Motor neuron (in vitro differentiated cells): ENCODE measurements around the gene KDM4C. TPM values are rescaled to one million over a fixed set of nuclear protein-coding genes. Genes with fewer than 3 reads are reported as not detected.

Experiments
- ATAC-seq, 8 experiments: fragments of 200-7000 bp; cut with Tn5 transposase; replicated peaks in 6 of 8; 2 replicates each; pipeline ENCODE4 v1.8.0; 2021; ENCODE audit warnings: mild to moderate bottlenecking in 8 of 8, moderate library complexity in 8 of 8
- H3K27ac ChIP-seq, 2 donors: fragments of 250-450 bp; sonication (Bioruptor Pico); 2 replicates each; pipeline ENCODE4 v1.9.0; 2021; ENCODE audit warnings: antibody characterized with exemption in 2 of 2, mild to moderate bottlenecking in 2 of 2, moderate library complexity in 1 of 2
- H3K4me1 ChIP-seq, 2 donors: fragments of 250-450 bp; sonication (Bioruptor Pico); replicated peaks in 1 of 2; 2 replicates each; pipeline ENCODE4 v1.6.1; 2021; ENCODE audit warnings: antibody characterized with exemption in 2 of 2, mild to moderate bottlenecking in 2 of 2, moderate library complexity in 1 of 2
- H3K4me3 ChIP-seq, 5 donors: fragments of 250-450 bp; sonication (Bioruptor Pico); 2 replicates each; pipeline ENCODE4 v1.9.0; 2021; ENCODE audit warnings: antibody characterized with exemption in 5 of 5, mild to moderate bottlenecking in 5 of 5, moderate library complexity in 4 of 5
- WGBS, 10 experiments: fragments of 450-650 bp; shearing (Covaris generic); methylation state at CpG; one replicate each; pipeline ENCODE4 v1.0.0; 2022; 5-methylcytosine and 5-hydroxymethylcytosine counted together
- in situ Hi-C, 9 experiments: fragments of 400-800 bp; cut with MboI; loops; one replicate each; pipeline ENCODE4 v1.15.0; 2021; ENCODE audit warnings: low sequenced_read_pairs in 9 of 9, low pct_unique_long_range_greater_than_20kb in 2 of 9; ENCODE audit not compliant: unreplicated experiment in 9 of 9
- total RNA-seq, 8 experiments: library from RNA; unstranded; fragments of 300-600 nt; gene quantifications; 2 replicates each; pipeline versions ENCODE4 v1.2.3 to v1.2.4, GENCODE V29; 2022

KDM4C gene
- total RNA-seq, 8 experiments from 2014 or later = 11.4 to 61.4 (median 25.6) TPM

DNA sequence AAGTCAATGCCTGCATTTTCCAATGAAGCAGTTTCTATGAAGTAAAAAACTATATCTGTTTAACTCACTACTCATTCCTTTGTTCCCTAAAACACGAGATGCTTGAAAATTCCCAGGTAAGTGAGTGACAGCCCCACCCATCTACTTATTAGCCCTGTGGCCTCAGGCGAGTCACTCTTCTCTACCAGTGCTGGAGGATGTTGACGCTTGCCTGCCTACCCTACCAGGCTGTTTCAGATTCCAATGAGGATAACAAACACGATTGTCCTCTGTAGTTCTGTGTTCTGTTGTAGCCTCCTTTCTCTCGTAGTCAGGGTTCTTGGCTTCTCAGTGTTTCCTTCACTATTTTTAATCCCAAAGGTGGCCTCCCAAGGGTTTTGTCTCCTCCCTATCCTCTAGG lies 388.8 kb downstream of the KDM4C start:
- ATAC-seq = peak in 2 of 8 experiments; percentile 27 to 40
- in situ Hi-C loops = no loop called here
- no peak overlapping the region for H3K4me3 ChIP-seq
- no peak overlapping the region for H3K27ac ChIP-seq
- 17 to 83% (median 67%) methylated on average over 1 to 5 of the region's 5 CpGs; no CpG with 5 or more reads in 1 of the 10 experiments for WGBS, 10 experiments
- peaks cover 0 to 13% of the 10 kb centered on the region in 2 donors for H3K4me1 ChIP-seq

DNA sequence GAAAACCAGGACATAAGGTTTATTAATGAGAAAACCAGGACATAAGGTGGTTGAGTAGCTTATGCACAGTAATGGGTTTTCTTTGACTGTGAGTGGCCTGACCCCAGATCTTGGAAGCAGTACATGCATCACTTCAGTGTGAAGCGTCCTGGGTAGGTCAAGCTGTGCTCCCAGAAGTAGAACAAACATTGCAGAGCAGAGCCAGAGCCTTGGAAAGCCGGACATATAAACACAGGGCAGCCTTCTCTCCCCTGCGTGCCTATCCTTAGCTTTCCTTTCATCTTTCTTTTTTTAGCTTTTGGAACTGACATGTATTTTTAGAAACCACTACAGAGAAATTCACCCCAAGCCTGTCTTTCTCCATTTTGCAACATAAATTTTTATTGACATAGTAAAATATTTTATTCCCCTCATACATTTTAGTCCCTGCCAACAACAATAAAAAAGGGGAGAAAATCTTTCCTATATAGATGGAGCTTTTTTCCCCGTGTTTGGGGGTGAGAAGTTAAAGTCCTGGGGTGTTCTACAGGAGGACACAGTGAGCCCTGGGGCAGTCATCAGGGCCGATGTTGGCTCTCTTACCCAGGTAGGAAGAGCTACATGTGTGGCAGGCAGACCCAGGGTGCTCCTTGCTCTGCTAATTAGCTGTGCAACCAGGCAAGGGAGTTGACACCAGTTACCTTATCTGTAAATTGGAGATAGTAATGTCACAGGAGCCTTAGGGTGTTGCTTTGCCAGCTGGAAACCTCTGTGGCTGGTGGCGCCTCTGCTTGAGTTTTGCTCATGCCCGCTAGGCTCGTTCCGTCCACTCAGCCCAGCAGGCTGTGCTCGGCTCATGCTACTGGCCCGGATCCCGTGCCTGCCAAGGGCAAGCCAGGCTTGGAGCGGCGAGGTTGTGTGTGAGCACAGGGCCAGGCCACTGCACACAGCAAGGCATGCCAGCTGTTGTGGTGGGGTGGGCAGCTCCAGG lies 389.6 kb downstream of the KDM4C start:
- WGBS, 10 experiments = 51 to 93% (median 86%) methylated on average over 3 to 10 of the region's 14 CpGs; no CpG with 5 or more reads in 1 of the 10 experiments
- Histone ChIP-seq H3K4me1 (peaks cover 0 to 13% of the 10 kb centered on the region in 2 donors), H3K4me3 (no peak overlapping the region), H3K27ac (no peak overlapping the region)
- ATAC-seq = peak in 5 of 8 experiments; percentile 35 to 63 (median 46)
- in situ Hi-C loops = no loop called here

- no peak for ATAC-seq
- in situ Hi-C loops = no loop called here
- H3K27ac ChIP-seq = no peak overlapping the region
- no peak overlapping the region for H3K4me3 ChIP-seq
- H3K4me1 ChIP-seq = peaks cover 0 to 13% of the 10 kb centered on the region in 2 donors
- WGBS, 10 experiments = 80 to 100% (median 100%) methylated on average over 1 to 5 of the region's 7 CpGs; no CpG with 5 or more reads in 3 of the 10 experiments
Measured at GRCh38 chr9:7148243-7148765, 390.5 kb downstream of the KDM4C start.

DNA sequence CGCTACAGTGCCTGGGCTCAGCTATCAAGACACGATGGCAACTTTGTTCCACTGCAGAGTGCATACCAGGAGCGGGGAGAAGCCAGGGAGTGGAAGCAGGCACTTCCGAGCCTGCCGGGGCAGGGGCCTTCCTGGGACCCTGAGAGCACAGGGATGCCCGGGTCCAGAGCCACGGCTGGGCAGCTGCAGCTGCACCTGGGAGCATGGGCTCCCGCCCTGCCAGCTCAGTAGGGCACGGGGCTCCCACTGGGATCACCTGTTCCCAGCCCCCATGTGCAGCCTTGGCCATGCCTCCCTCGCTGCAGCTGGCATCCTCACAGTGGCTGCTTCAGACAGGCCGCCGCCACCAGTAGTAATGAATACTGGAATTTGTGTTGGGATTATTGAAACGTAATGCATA lies 391.5 kb downstream of the KDM4C start:
- no peak for ATAC-seq
- 82 to 100% (median 90%) methylated on average over 1 to 6 of the region's 13 CpGs; no CpG with 5 or more reads in 4 of the 10 experiments for WGBS, 10 experiments
- no peak overlapping the region for H3K27ac ChIP-seq
- peaks cover 0 to 13% of the 10 kb centered on the region in 2 donors for H3K4me1 ChIP-seq
- in situ Hi-C loops = no loop called here
- H3K4me3 ChIP-seq = no peak overlapping the region

- no peak overlapping the region for H3K27ac ChIP-seq
- peaks cover 0 to 13% of the 10 kb centered on the region in 2 donors for H3K4me1 ChIP-seq
- WGBS, 10 experiments = 17 to 100% (median 89%) methylated on average over 1 to 6 of the region's 8 CpGs; no CpG with 5 or more reads in 3 of the 10 experiments
- ATAC-seq = peak in 3 of 8 experiments; percentile 39 to 76 (median 46)
- in situ Hi-C loops = no loop called here
- H3K4me3 ChIP-seq = no peak overlapping the region
Measured at GRCh38 chr9:7150153-7150890, 392.5 kb downstream of the KDM4C start.

DNA sequence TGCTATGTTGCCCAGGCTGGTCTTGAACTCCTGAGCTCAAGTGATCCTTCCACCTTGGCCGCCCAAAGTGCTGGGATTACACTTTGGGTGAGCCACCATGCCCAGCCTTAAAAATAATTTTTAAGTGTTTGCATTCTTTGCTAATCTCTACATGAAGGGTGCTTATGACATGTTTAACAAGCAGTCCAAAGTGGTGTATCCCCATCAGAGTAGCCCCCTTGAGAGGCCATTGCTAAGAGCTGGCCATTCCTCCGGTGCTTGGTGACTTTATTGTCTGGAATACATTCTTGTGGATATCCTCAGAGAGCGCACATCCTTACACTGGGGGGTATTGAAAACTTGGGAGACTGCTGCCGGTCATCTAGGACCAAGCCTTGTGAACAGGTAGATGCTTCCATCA lies 395.4 kb downstream of the KDM4C start:
- H3K4me3 ChIP-seq = no peak overlapping the region
- no peak for ATAC-seq
- no peaks in the 10 kb centered on the region for H3K4me1 ChIP-seq
- WGBS, 10 experiments = 60 to 100% (median 97%) methylated on average over 1 to 4 of the region's 4 CpGs; no CpG with 5 or more reads in 1 of the 10 experiments
- no peak overlapping the region for H3K27ac ChIP-seq
- in situ Hi-C loops = no loop called here

- Histone ChIP-seq H3K27ac (no peak overlapping the region), H3K4me3 (no peak overlapping the region), H3K4me1 (no peaks in the 10 kb centered on the region)
- WGBS, 10 experiments = 83 to 100% (median 90%) methylated on average over 1 of the region's 1 CpG; no CpG with 5 or more reads in 5 of the 10 experiments
- no peak for ATAC-seq
- in situ Hi-C loops = no loop called here
Measured at GRCh38 chr9:7153566-7153965, 395.8 kb downstream of the KDM4C start.

DNA sequence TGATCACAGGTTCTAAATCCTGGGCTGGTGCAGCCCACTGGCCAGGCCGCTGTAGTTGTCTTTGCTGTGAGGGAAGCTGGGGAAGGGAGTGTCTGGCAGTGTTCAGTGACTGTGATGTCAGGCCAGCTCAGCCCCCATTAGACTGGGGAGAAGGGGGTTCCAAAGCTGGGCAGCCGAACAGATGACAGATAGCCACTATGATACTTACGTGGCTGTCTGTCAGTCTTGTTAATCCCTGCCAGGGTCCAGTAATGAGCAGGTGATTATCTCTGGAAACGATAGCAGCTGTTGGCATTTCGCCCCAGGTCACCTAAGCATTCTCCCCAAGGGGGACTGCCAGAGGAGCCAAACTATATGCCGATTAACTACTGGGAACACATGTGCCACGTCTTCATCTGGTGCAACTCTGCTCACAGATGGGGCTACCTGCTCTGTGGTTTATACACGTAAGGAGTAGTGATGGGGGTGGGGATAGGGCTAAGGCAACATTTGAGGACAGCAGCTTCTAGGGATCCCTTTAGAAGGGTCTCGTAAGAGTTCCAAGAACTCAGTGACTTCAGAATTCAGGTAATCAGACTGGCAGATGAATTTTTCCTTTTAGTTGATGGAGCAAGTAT lies 396.3 kb downstream of the KDM4C start:
- Histone ChIP-seq H3K4me1 (no peaks in the 10 kb centered on the region), H3K4me3 (no peak overlapping the region), H3K27ac (no peak overlapping the region)
- no peak for ATAC-seq
- in situ Hi-C loops = no loop called here
- 80 to 100% (median 90%) methylated on average over 1 to 8 of the region's 9 CpGs; no CpG with 5 or more reads in 1 of the 10 experiments for WGBS, 10 experiments

DNA sequence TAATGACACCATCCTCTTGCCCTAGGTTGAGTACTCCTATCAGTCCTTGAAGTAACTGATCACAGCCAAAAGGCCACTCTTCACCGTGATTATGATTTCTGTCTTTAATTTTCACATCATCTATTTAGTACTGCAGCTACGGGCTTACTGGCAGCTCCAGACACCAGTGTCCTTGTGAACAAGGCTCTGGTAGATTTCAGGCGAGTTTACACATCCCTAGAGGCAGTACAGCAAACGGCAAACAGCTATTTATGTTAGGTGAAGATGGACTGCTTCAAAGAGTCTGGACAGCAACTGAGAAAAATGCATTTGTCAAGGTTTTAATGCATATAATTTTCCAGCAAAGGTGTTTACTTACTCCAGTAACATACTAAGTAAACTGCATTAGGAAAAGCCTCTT lies 396.9 kb downstream of the KDM4C start:
- in situ Hi-C loops = no loop called here
- 13 to 100% (median 85%) methylated on average over 1 to 4 of the region's 4 CpGs; no CpG with 5 or more reads in 1 of the 10 experiments for WGBS, 10 experiments
- ATAC-seq = no peak
- Histone ChIP-seq H3K27ac (no peak overlapping the region), H3K4me1 (no peaks in the 10 kb centered on the region), H3K4me3 (no peak overlapping the region)

- Histone ChIP-seq H3K27ac (no peak overlapping the region), H3K4me3 (no peak overlapping the region), H3K4me1 (peaks cover 0 to 13% of the 10 kb centered on the region in 2 donors)
- 20 to 100% (median 67%) methylated on average over 1 of the region's 2 CpGs; no CpG with 5 or more reads in 5 of the 10 experiments for WGBS, 10 experiments
- ATAC-seq = no peak
- in situ Hi-C loops = no loop called here
Measured at GRCh38 chr9:7161469-7161868, 403.7 kb downstream of the KDM4C start.

DNA sequence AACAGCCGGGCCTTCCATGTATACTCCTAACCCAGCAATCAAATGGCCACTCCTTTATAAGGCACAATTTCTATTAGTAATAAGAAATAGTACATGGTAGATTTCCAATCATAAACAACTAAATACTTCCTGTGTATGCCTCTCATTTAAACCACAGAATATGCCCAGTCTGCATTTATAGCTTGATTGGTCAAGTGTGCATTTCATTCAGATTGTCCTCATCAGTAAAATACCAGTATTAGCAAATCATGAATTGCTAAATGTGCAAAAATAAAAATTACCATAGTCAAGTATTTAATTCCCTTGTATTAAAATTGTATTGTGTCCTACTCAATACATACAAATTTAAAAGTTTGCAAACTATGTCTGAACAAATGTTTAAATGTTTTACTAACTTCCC lies 406.2 kb downstream of the KDM4C start:
- in situ Hi-C loops = no loop called here
- ATAC-seq = peak in 3 of 8 experiments; percentile 77 to 89 (median 88)
- WGBS, 10 experiments = 0 to 55% (median 30%) methylated on average over 1 of the region's 1 CpG; no CpG with 5 or more reads in 6 of the 10 experiments
- Histone ChIP-seq H3K4me1 (peaks cover 0 to 13% of the 10 kb centered on the region in 2 donors), H3K4me3 (no peak overlapping the region), H3K27ac (no peak overlapping the region)
